Measurements from ENCODE around the gene RRAD.

The RRAD gene

DNA sequence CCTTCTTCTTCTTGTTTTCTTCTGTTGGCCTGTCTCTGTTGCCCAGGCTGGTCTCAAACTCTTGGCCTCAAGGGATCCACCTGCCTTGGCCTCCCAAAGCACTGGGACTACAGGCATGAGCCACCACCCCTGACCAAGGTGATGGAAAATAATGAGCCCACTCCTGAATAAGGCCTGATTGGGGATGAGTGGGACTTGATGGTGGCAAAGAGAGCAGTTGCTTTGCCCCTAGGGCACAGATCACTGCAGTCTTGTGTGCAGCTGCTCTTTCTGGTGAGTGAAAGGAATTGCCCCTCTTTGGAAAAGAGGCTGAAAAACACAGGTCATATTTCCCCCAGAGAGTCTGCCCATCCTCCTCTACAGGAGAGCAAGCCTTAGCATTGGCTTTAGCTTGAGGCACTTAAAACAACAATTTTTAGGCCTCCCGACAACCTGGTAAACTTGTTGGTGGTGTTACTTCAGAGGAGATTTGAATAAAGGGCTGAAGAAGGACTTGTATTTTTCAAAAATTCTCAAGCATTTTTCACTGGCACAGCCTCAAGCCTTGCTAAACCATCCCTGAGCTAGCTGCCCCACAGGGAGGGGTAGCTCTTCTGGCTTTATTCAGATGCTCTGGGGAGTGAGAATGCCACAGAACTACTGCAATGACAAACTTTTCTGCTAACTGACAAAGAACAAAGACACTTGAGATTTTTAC lies 51.1 kb downstream of the RRAD start:
- no peak for DNase-seq

DNA sequence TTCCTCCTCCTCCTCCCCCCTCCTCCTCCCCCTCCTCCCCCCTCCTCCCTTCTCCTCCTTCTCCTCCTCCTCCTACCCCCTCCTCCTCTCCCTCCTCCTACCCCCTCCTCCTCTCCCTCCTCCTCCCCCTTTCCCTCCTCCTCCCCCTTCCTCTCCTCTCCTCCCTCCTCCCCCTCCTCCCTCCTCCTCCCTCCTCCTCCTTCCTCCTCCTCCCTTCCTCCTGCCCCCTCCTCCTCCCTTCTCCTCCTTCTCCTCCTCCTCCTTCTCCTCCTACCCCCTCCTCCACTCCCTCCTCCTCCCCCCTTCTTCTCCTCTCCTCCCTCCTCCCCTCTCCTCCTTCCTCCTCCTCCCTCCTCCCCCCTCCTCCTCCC lies 51.7 kb downstream of the RRAD start:
- DNase-seq, result no peak

DNA sequence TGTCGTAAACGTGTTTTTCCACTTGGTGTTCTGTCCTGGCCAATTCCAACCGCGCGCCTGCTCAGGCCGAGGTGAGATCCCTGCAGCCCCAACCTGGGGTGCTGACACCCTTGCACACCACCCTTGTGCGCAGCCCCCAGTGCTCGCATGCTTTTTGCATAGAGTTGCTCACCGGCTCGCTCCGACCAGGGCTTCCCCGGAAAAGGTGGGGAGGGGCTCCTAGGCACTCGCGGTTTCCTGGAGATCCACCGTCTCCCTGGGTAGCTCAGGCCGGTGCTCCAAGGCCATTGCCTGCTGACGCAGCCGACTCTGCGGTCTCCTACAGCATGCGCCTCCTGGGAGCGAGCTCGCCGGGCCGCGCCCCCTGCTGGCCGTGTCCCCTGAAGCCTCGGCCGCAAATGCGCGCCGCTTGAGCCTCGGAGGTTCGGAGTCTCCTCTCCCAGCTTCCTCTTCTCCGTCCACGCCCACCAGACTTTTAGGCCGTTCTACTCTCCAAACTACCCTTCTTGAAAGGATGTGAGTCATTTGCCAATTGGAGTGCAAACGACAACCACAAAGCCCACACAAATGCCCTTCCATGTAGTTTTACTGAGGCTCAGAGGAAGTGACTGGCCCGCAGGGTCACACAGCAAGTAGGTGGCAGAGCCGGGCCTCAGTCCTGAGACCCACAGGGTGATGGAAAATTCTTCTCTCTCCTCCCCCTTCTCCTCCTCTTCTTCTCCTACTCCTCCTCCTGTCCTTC lies 52.2 kb downstream of the RRAD start:
- peak; percentile 89 for DNase-seq

DNA sequence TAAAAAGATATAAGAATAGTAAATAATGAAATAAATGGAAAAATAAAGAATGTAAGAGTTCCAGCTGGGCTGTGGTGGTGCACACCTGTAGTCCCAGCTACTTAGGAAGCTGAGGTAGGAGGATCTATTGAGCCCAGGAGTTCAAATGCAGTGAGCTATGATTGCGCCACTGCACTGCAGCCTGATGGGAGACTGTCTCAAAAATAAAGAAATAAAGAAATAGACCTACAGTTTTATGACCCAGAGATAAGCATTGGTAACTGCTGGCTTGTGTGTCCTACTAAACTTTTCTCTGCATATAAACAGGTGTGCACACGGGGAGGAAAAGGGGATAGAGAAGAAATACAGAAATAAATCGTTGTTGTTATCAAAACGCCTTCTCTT lies 52.8 kb downstream of the RRAD start:
- DNase-seq, result no peak

DNA sequence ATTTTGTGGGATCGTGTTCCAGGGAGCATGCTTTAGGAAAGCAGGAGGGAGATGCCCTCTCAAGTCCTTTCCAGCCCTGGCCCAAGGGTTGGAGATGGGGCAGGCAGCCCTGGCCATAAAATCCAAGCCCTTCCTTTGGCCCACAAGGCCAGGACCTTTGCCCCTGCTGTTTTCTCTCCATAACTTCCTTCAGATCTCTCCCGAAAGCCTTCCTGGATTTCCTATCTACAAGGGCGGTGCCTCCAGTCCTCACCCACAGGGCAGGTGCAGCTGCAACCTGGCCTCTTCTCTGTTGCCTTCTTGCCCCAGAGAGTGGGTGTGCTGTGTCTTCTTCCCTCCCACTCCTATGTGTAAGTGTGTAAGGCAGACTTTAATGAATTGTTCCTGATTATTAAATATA lies 53.5 kb downstream of the RRAD start:
- DNase-seq, result no peak
